ACC112 (cell line): Measurements from ENCODE around the gene BRD1.
"Not testable (repeated sequence)": the region's sequence is repeated elsewhere in the genome, so short reads cannot be mapped to it uniquely, and the experiment has no call there.

ENCODE experiments used
- H2AFZ ChIP-seq: fragments of 200-600 bp; sonication (generic); one replicate; pipeline ENCODE4 v1.6.0; 2017; ENCODE audit warnings: antibody characterized with exemption, low read length; ENCODE audit not compliant: unreplicated experiment
- H3K27ac ChIP-seq: fragments of 200-600 bp; sonication (generic); 2 replicates; pipeline ENCODE4 v1.5.1; 2014; ENCODE audit warnings: low read depth, mild to moderate bottlenecking, antibody characterized with exemption, low read length, moderate library complexity
- H3K27me3 ChIP-seq: fragments of 200-600 bp; sonication (generic); 2 replicates; pipeline ENCODE4 v1.6.1; 2014; ENCODE audit warnings: mild to moderate bottlenecking, antibody characterized with exemption, low read length, moderate library complexity, mixed read lengths; ENCODE audit not compliant: insufficient read depth
- H3K36me3 ChIP-seq: fragments of 200-600 bp; sonication (generic); 2 replicates; pipeline ENCODE4 v1.6.1; 2016; ENCODE audit warnings: mild to moderate bottlenecking, antibody characterized with exemption, low read length, moderate library complexity, mixed read lengths; ENCODE audit not compliant: insufficient read depth
- H3K4me1 ChIP-seq: fragments of 200-600 bp; sonication (generic); one replicate; pipeline ENCODE4 v1.6.1; 2016; ENCODE audit warnings: low read length, mixed read lengths; ENCODE audit not compliant: insufficient read depth, unreplicated experiment, control insufficient read depth
- H3K4me3 ChIP-seq: fragments of 200-600 bp; sonication (generic); 2 replicates; pipeline ENCODE4 v1.5.1; 2014; ENCODE audit warnings: mild to moderate bottlenecking, low read depth, low read length
- H3K79me2 ChIP-seq: fragments of 200-600 bp; sonication (generic); one replicate; pipeline ENCODE4 v1.6.0; 2016; ENCODE audit warnings: low read length; ENCODE audit not compliant: control insufficient read depth, unreplicated experiment, insufficient read depth

BRD1 gene

DNA sequence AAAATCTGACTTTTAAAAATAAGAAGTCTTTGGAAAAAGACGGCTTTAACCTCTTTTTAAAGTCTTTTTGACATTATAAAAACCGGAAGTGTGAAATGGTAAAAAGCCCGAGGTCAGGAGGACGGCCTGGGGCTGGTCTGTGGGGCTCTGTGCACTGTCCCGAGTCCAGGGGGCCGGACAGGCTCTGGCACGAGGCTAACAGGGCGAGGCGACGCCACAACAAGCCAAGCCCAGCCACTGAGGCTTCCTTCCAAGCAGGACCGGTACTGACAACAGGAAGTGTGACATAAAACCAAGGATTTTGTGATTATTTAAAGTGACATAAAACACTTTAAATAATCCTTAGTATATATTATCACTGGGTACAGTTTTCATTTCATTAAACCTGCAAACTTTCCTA, 39.2 kb downstream of the BRD1 start:
- peaks cover 59% of the 10 kb centered on the region for H3K79me2 ChIP-seq
- H3K4me3 ChIP-seq = 0 out of 2 replicates have a peak overlapping the region, but pooled peaks have one; percentile 29
- H3K4me1 ChIP-seq = peaks cover 21% of the 10 kb centered on the region
- H3K27me3 ChIP-seq = no peaks in the 10 kb centered on the region
- H3K36me3 ChIP-seq = no peaks in the 10 kb centered on the region
- peak overlapping the region; percentile 57 for H3K27ac ChIP-seq
- H2AFZ ChIP-seq = no peak overlapping the region

- Histone ChIP-seq H3K36me3 (no peaks in the 10 kb centered on the region), H3K4me3 (no peak overlapping the region), H3K27me3 (no peaks in the 10 kb centered on the region), H2AFZ (no peak overlapping the region), H3K4me1 (peaks cover 21% of the 10 kb centered on the region), H3K27ac (peak overlapping the region; percentile 57; the same call in 1 of the 2 replicates), H3K79me2 (peaks cover 56% of the 10 kb centered on the region)
These were observed 39.8 kb downstream of the BRD1 start for GRCh38 chr22:49787861-49788260.

- no peak overlapping the region for H3K4me3 ChIP-seq
- no peak overlapping the region for H3K27ac ChIP-seq
- H3K36me3 ChIP-seq = no peaks in the 10 kb centered on the region
- peaks cover 49% of the 10 kb centered on the region for H3K79me2 ChIP-seq
- H3K4me1 ChIP-seq = peaks cover 21% of the 10 kb centered on the region
- no peaks in the 10 kb centered on the region for H3K27me3 ChIP-seq
- no peak overlapping the region for H2AFZ ChIP-seq
These were observed 40.5 kb downstream of the BRD1 start for GRCh38 chr22:49786976-49787706.

DNA sequence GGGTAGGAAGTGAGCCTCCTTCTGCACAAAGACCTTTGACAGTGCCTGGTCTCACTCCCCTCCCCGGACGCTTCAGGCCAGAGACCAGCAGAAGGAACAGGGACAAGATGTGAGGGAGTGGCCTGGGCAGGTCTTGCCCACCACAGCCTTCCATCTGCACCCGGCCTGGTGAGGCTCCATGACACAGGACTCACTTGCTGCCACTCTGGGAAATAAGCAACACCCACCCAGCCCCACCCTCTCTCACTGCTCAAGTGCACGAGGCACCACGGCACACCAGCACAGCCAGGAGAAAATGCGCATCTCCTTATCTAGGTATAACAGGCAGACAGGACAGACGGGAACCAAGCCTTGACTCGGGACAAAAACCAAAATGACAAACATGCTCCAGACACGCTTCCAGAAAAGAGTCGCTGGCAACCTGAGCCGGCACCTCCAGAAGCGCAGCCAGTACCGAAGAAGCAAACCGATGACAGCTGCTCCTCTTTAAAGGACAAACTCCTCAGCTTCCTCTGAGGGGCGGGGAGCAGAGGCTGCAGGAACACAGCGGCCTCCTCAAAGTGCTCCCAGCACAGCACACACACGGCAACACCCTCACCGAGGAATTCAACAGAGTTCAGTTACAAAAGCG, 41.7 kb downstream of the BRD1 start:
- Histone ChIP-seq H3K27me3 (no peaks in the 10 kb centered on the region), H3K27ac (no peak overlapping the region), H3K79me2 (peaks cover 40% of the 10 kb centered on the region), H3K4me3 (no peak overlapping the region), H2AFZ (no peak overlapping the region), H3K36me3 (no peaks in the 10 kb centered on the region), H3K4me1 (peaks cover 21% of the 10 kb centered on the region)

DNA sequence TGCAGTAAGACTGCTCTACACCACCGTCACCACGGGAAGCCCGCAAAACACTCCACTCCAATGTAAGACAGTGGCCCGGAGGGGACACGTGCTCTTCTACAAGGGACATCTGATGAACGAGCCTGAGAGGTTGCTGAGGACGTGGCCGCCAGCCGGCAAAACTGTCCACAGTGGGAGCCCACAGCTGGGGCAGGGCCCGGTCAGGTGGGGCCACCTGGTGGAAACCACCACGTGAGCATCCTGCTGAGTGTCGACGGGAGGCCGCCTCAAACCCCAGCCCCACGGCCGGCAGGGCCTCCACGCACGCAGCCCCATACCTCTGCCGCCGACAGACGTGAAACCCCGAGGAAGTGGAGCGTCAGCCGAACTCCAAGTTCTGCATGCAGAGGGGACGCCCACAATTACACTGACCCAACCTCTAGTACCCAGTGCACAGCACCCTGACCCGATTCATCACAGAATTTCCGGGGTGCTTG, 42.6 kb downstream of the BRD1 start:
- Histone ChIP-seq H3K27ac (no peak overlapping the region), H3K36me3 (no peaks in the 10 kb centered on the region), H3K4me3 (no peak overlapping the region), H2AFZ (no peak overlapping the region), H3K27me3 (no peaks in the 10 kb centered on the region), H3K4me1 (peaks cover 16% of the 10 kb centered on the region), H3K79me2 (peaks cover 39% of the 10 kb centered on the region)

DNA sequence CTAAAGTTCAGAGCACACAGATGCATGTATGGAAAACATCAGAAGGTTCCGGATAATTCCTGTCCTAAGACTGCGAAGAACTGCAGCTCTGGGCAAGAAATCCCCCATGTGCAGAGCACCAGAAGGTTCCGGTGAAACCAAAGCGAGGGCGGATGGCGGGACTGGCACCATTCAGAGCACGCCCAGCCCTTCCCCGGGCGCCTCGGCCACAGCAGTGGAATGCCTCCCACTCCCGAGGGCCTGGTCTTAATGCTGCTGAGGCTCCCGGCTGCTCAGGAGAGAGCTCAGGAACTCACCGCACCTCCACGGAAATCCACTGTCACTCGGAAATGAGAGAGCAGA, 43.1 kb downstream of the BRD1 start:
- Histone ChIP-seq H3K27ac (no peak overlapping the region), H2AFZ (no peak overlapping the region), H3K79me2 (peaks cover 38% of the 10 kb centered on the region), H3K27me3 (no peaks in the 10 kb centered on the region), H3K36me3 (no peaks in the 10 kb centered on the region), H3K4me1 (peaks cover 12% of the 10 kb centered on the region), H3K4me3 (no peak overlapping the region)

- Histone ChIP-seq H3K4me1 (peaks cover 6% of the 10 kb centered on the region), H3K27me3 (no peaks in the 10 kb centered on the region), H2AFZ (no peak overlapping the region), H3K27ac (no peak overlapping the region), H3K36me3 (no peaks in the 10 kb centered on the region), H3K4me3 (no peak overlapping the region), H3K79me2 (peaks cover 38% of the 10 kb centered on the region)
These were observed 43.6 kb downstream of the BRD1 start for GRCh38 chr22:49783926-49784629.

DNA sequence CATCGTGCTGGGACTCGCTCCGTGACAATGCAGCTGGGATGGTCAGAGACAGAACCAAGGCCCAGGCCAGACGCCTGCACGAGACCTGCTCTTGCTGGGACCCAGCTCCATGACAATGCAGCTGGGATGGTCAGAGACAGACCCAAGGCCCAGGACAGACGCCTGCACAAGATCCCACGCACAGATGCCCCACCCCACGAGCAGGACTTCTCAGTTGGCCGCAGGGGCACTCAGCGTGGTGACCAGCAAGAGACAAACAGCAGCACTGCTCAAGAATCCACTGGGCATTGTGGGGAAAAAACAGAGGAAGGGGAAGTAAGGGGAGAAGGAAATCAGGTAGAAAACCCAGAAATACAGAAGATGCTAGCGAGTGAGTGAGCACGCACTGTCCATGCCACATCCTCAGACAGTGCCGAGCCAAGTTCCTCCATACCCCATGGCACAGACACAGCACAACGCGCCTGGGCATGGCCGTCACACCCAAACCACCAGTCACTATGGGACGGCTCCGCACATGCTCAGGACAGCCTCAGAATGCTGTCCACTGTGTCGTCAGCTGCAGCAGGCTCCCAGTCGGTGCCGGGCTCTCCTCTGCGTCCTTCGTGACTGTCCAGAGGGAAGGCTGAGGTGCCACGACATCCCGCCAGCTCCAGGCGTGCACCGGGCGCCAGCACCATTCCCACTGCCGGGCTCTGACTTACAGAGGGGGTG, 44.5 kb downstream of the BRD1 start:
- Histone ChIP-seq H3K36me3 (no peaks in the 10 kb centered on the region), H3K27me3 (no peaks in the 10 kb centered on the region), H2AFZ (no peak overlapping the region), H3K4me1 (no peaks in the 10 kb centered on the region), H3K4me3 (no peak overlapping the region), H3K27ac (no peak overlapping the region), H3K79me2 (peaks cover 37% of the 10 kb centered on the region)

- not testable (repeated sequence) for H3K4me3 ChIP-seq, H3K36me3 ChIP-seq
These were observed 45.8 kb downstream of the BRD1 start for GRCh38 chr22:49781886-49782285.

GRCh38 chr22:49781289-49781782, 46.3 kb downstream of the BRD1 start:
- H3K4me1 ChIP-seq = no peaks in the 10 kb centered on the region
- no peak overlapping the region for H3K27ac ChIP-seq
- H3K27me3 ChIP-seq = no peaks in the 10 kb centered on the region
- H3K36me3 ChIP-seq = no peaks in the 10 kb centered on the region
- H3K79me2 ChIP-seq = peaks cover 28% of the 10 kb centered on the region
- H3K4me3 ChIP-seq = no peak overlapping the region
- H2AFZ ChIP-seq = no peak overlapping the region

More at GRCh38 chr22:49781886-49782285, 45.8 kb downstream of the BRD1 start:
- not testable (repeated sequence) for H3K27ac ChIP-seq, H3K27me3 ChIP-seq, H2AFZ ChIP-seq, H3K4me1 ChIP-seq
- peaks cover 34% of the 10 kb centered on the region for H3K79me2 ChIP-seq
